ENCODE results near the gene OTOL1. TPM values are rescaled to one million over a fixed set of nuclear protein-coding genes. Genes with fewer than 3 reads are reported as not detected.

Gene OTOL1
- total and polyA plus RNA-seq, 2 donors (not counting 3 experiments of a cell fraction or from before 2014, with no cell fraction given): not detected

DNA sequence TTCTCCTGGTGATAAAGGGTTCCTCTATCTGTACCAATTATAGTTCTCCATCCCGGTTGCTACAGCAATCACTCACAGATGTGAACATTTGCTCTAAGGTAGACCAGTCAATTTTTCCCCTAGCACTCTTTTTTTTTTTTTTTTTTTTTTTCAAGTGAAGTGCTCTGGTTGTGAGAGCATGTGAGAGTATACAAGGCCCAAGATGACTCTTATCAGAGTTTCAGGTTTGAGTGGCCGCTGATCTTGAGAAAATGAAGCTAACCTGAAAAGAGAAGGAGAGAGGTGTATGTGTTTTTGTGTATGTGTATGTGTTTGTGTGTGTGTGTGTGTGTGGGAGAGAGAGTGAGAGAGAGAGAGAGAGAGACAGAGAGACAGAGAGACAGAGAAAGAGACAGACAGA lies 44.4 kb upstream of the OTOL1 start:
- Histone ChIP-seq H2AFZ (ENCODE audit: low read depth, low read length) (no peak overlapping the region), H3K79me2 (ENCODE audit: control insufficient read depth, insufficient read depth, low read length) (no peaks in the 10 kb centered on the region), H3K36me3 (ENCODE audit: control insufficient read depth in 2 of 2, extremely low read depth in 1 of 2, insufficient read depth in 2 of 2, low read length in 2 of 2) (no peaks in the 10 kb centered on the region), H3K27me3 (ENCODE audit: control insufficient read depth in 2 of 2, insufficient read depth in 2 of 2, low read length in 2 of 2) (no peaks in the 10 kb centered on the region), H3K9me1 (replicated peaks; ENCODE audit: control insufficient read depth, extremely low read depth, insufficient read depth, low read length) (no peaks in the 10 kb centered on the region), H3K9ac (replicated peaks; ENCODE audit: extremely low read depth, insufficient read depth, low read length) (no peak overlapping the region), H3K27ac (ENCODE audit: insufficient read depth, low read depth, low read length) (no peak overlapping the region), H3K9me3 (replicated peaks; ENCODE audit: control insufficient read depth, insufficient read depth, low read length) (no peaks in the 10 kb centered on the region), H4K20me1 (replicated peaks; ENCODE audit: control insufficient read depth, extremely low read depth, insufficient read depth, low read length) (no peaks in the 10 kb centered on the region), H3K4me1 (ENCODE audit: control insufficient read depth, extremely low read depth, insufficient read depth, low read length) (no peaks in the 10 kb centered on the region), H3K4me2 (ENCODE audit: insufficient read depth, low read length) (no peak overlapping the region), H3K4me3 (replicated peaks in 1 of 3; ENCODE audit: insufficient read depth in 1 of 3, low read depth in 1 of 3, low read length in 3 of 3) (no peak overlapping the region)
- CTCF ChIA-PET: no interaction called here
- no peak for TF ChIP-seq MYC (IDR thresholded peaks at IDR 0.05; ENCODE audit: low read depth, low read length)
- intact Hi-C loops (cut with micrococcal nuclease) (no loop called here), dilution Hi-C loops (cut with MboI; ENCODE audit: extremely low pct_ligation_motif_present, low sequenced_read_pairs) (no loop called here)
- DNase-seq (ENCODE audit: low read depth, low spot score) (no peak), FAIRE-seq (no peak)
- POLR2A ChIA-PET: no interaction called here
- BruUV-seq (replicated peaks): no TSS peak

DNA sequence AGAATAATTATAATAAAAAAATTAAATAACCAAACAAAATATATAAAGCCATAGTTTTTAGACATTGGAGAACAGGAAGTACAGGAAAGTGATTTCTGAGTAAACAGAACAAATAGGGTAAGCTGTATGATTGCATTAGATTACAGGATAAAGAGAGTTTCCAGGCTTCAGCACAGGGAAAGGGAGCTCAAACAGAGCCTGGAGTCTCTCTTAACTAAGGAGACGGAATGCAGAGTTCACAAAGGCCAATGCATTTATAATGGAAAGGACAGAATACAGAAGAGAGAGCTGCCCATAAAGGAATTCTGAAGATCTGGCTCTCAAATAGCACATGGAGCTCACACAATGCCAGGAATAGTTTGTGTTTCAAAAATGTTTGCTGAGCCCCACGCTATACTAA lies 42.0 kb upstream of the OTOL1 start:
- TF ChIP-seq POLR2AphosphoS5 (IDR thresholded peaks at IDR 0.05; ENCODE audit: insufficient read depth, low read depth, low read length): no peak
- TF ChIP-seq JUN (IDR thresholded peaks at IDR 0.05; ENCODE audit: borderline replicate concordance, insufficient read depth, insufficient read length, low read depth): no peak
- TF ChIP-seq EZH2 (IDR thresholded peaks at IDR 0.05; ENCODE audit: borderline replicate concordance, low read depth, low read length, severe bottlenecking): no peak
- no peak for TF ChIP-seq CTCF (IDR thresholded peaks at IDR 0.05; ENCODE audit: extremely low read depth in 1 of 2, insufficient read depth in 1 of 2, low read depth in 1 of 2, low read length in 2 of 2)
- TF ChIP-seq, protein P1, sequence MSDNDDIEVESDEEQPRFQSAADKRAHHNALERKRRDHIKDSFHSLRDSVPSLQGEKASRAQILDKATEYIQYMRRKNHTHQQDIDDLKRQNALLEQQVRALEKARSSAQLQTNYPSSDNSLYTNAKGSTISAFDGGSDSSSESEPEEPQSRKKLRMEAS (IDR thresholded peaks at IDR 0.05; ENCODE audit: insufficient read depth, insufficient read length): no peak
- TF ChIP-seq FOS (IDR thresholded peaks at IDR 0.05; ENCODE audit: borderline replicate concordance, insufficient read depth, low read length): no peak
- no peak for TF ChIP-seq POLR2A (IDR thresholded peaks at IDR 0.05; ENCODE audit: low read depth, low read length)
- no peak for TF ChIP-seq GATA2 (IDR thresholded peaks at IDR 0.05; ENCODE audit: insufficient read depth, insufficient read length, low read depth, low read length)
- Histone ChIP-seq H2AFZ (ENCODE audit: low read depth, low read length) (no peak overlapping the region), H3K4me3 (replicated peaks in 1 of 3; ENCODE audit: insufficient read depth in 1 of 3, low read depth in 1 of 3, low read length in 3 of 3) (no peak overlapping the region), H3K27ac (ENCODE audit: insufficient read depth, low read depth, low read length) (no peak overlapping the region), H4K20me1 (replicated peaks; ENCODE audit: control insufficient read depth, extremely low read depth, insufficient read depth, low read length) (no peaks in the 10 kb centered on the region), H3K27me3 (ENCODE audit: control insufficient read depth in 2 of 2, insufficient read depth in 2 of 2, low read length in 2 of 2) (no peaks in the 10 kb centered on the region), H3K9me1 (replicated peaks; ENCODE audit: control insufficient read depth, extremely low read depth, insufficient read depth, low read length) (no peaks in the 10 kb centered on the region), H3K4me2 (ENCODE audit: insufficient read depth, low read length) (no peak overlapping the region), H3K9ac (replicated peaks; ENCODE audit: extremely low read depth, insufficient read depth, low read length) (no peak overlapping the region), H3K79me2 (ENCODE audit: control insufficient read depth, insufficient read depth, low read length) (no peaks in the 10 kb centered on the region), H3K36me3 (ENCODE audit: control insufficient read depth in 2 of 2, extremely low read depth in 1 of 2, insufficient read depth in 2 of 2, low read length in 2 of 2) (no peaks in the 10 kb centered on the region), H3K9me3 (replicated peaks; ENCODE audit: control insufficient read depth, insufficient read depth, low read length) (no peaks in the 10 kb centered on the region), H3K4me1 (ENCODE audit: control insufficient read depth, extremely low read depth, insufficient read depth, low read length) (no peaks in the 10 kb centered on the region)
- dilution Hi-C loops (cut with MboI; ENCODE audit: extremely low pct_ligation_motif_present, low sequenced_read_pairs) (no loop called here), intact Hi-C loops (cut with micrococcal nuclease) (no loop called here)
- FAIRE-seq (no peak), DNase-seq (ENCODE audit: low read depth, low spot score) (no peak)
- no TSS peak for BruUV-seq (replicated peaks)
- POLR2A ChIA-PET: no interaction called here
- CTCF ChIA-PET: no interaction called here

All from endothelial cell of umbilical vein (primary cell).